Measurements from ENCODE around the gene PI4KA. TPM values are rescaled to one million over a fixed set of nuclear protein-coding genes. Genes with fewer than 3 reads are reported as not detected.

PI4KA gene
- total and polyA plus RNA-seq, 2 of the 13 experiments (the other 11 are each of a cell fraction or from before 2014, with no cell fraction given), result 27.4 to 56.4 TPM

DNA sequence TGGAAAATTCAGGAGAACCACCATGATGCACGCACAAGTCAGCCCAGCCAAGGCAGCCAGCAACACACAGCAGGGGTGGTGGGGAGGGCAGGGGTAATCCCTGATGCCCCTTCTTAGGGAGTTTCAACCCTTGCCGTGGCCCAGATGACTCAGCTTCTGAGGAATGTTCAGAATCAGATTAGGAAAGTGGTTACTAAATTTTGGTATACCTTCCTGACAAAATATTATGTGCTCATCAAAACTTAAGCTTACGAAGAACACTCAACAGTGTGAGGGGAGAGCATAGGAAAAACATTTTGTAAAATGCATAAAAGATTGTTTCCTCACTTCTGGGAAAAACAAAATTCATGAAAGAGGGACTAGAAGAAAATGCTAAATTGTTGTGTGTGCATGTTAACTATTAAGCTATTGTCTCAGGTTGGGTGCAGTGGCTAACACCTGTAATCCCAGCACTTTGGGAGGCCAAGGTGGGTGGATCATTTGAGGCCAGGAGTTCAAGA, 52.6 kb downstream of the PI4KA start:
- no peaks in the 10 kb centered on the region for H3K4me1 ChIP-seq (ENCODE audit: insufficient read depth, low read length)
- no peak for FAIRE-seq
- DNase-seq (ENCODE audit: low spot score), result no peak
- 89% methylated on average over 3 of the region's 3 CpGs for WGBS (ENCODE audit: low lambda C conversion rate)
- TF ChIP-seq MEIS1 (CRISPR knock-in tag; IDR thresholded peaks at IDR 0.05; ENCODE audit: borderline replicate concordance), result no peak
- CTCF ChIA-PET (ENCODE audit: low intra/inter-chr PET ratio, low total read pairs), result no interaction called here
- H3K27ac ChIP-seq (ENCODE audit: extremely low read length, insufficient read depth, low read length), result no peak overlapping the region
- H3K27me3 ChIP-seq (ENCODE audit: control insufficient read depth in 1 of 2, insufficient read depth in 2 of 2, low read length in 2 of 2), result no peaks in the 10 kb centered on the region
- H4K20me1 ChIP-seq (ENCODE audit: insufficient read depth, low read length), result no peaks in the 10 kb centered on the region
- no peak overlapping the region for H3K4me2 ChIP-seq (ENCODE audit: low read depth, low read length)
- POLR2A ChIA-PET, result no interaction called here
- no peak overlapping the region for H2AFZ ChIP-seq (ENCODE audit: low read length)
- no peak overlapping the region for H3K4me3 ChIP-seq (replicated peaks in 1 of 3; ENCODE audit: insufficient read depth in 1 of 3, low read depth in 2 of 3, low read length in 3 of 3)
- ATAC-seq, result no peak
- intact Hi-C loops (cut with micrococcal nuclease; ENCODE audit: unreplicated experiment) (no loop called here), in situ Hi-C loops (cut with HindIII; ENCODE audit: extremely low pct_ligation_motif_present, low pct_unique_long_range_greater_than_20kb) (no loop called here)
- BruUV-seq (replicated peaks), result no TSS peak
- H3K79me2 ChIP-seq (ENCODE audit: insufficient read depth, low read length), result no peaks in the 10 kb centered on the region
- no peaks in the 10 kb centered on the region for H3K9me3 ChIP-seq (ENCODE audit: low read length)
- H3K9ac ChIP-seq (ENCODE audit: insufficient read depth, low read depth, low read length), result no peak overlapping the region
- peaks cover 22 to 84% of the 10 kb centered on the region in 2 experiments; a peak in 4 of 5 replicates for H3K36me3 ChIP-seq (replicated peaks in 1 of 2; ENCODE audit: control insufficient read depth in 1 of 2, insufficient read depth in 2 of 2, low read length in 2 of 2)

DNA sequence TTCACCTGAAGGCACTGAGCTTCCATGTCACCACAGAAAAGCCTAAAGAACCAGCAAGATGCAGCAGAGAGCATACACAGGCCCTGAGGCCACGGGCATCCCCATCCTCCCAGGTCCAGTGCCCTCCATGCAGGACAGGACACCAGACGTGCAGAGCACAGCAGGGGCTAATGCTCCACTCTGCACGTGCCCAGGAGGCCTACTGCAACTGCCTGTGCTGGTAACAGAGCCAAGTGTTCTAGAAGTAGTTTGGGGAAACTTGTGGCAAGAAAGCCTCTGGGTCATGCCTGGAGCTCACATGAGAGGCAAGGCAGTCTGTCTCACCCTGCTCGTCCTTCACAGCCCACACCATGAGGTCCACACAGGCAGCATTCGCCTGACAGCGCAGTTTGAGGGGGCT, 54.0 kb downstream of the PI4KA start:
- FAIRE-seq (no peak), DNase-seq (ENCODE audit: low spot score) (no peak), ATAC-seq (peak; percentile 26; the same call in 2 of the 3 replicates)
- intact Hi-C loops (cut with micrococcal nuclease; ENCODE audit: unreplicated experiment) (loop anchor here (1.0 kb wide), 1 partner anchor 81 kb away; no protein-coding TSS in a partner anchor), in situ Hi-C loops (cut with HindIII; ENCODE audit: extremely low pct_ligation_motif_present, low pct_unique_long_range_greater_than_20kb) (no loop called here)
- no peaks in the 10 kb centered on the region for H3K79me2 ChIP-seq (ENCODE audit: insufficient read depth, low read length)
- H3K4me1 ChIP-seq (ENCODE audit: insufficient read depth, low read length), result no peaks in the 10 kb centered on the region
- H3K27ac ChIP-seq (ENCODE audit: extremely low read length, insufficient read depth, low read length), result no peak overlapping the region
- CTCF ChIA-PET (ENCODE audit: low intra/inter-chr PET ratio, low total read pairs), result interaction anchor here (1.7 kb wide), 1 partner anchor 81 kb away, joined by 12 read pairs; no protein-coding TSS in a partner anchor
- no peak overlapping the region for H2AFZ ChIP-seq (ENCODE audit: low read length)
- no peaks in the 10 kb centered on the region for H4K20me1 ChIP-seq (ENCODE audit: insufficient read depth, low read length)
- POLR2A ChIA-PET, result interaction anchor here (0.5 to 1.1 kb wide), 4 partner anchors 23 to 197 kb away, joined by 3 to 4 read pairs (median 3); partner anchors contain the start of gene THAP7
- 95% methylated on average over 3 of the region's 6 CpGs for WGBS (ENCODE audit: low lambda C conversion rate)
- no peaks in the 10 kb centered on the region for H3K9me3 ChIP-seq (ENCODE audit: low read length)
- no TSS peak for BruUV-seq (replicated peaks)
- H3K36me3 ChIP-seq (replicated peaks in 1 of 2; ENCODE audit: control insufficient read depth in 1 of 2, insufficient read depth in 2 of 2, low read length in 2 of 2), result peaks cover 20 to 78% of the 10 kb centered on the region in 2 experiments; a peak in 4 of 5 replicates
- no peak overlapping the region for H3K4me2 ChIP-seq (ENCODE audit: low read depth, low read length)
- no peak overlapping the region for H3K4me3 ChIP-seq (replicated peaks in 1 of 3; ENCODE audit: insufficient read depth in 1 of 3, low read depth in 2 of 3, low read length in 3 of 3)
- no peaks in the 10 kb centered on the region for H3K27me3 ChIP-seq (ENCODE audit: control insufficient read depth in 1 of 2, insufficient read depth in 2 of 2, low read length in 2 of 2)
- H3K9ac ChIP-seq (ENCODE audit: insufficient read depth, low read depth, low read length), result no peak overlapping the region
- TF ChIP-seq, protein P1, sequence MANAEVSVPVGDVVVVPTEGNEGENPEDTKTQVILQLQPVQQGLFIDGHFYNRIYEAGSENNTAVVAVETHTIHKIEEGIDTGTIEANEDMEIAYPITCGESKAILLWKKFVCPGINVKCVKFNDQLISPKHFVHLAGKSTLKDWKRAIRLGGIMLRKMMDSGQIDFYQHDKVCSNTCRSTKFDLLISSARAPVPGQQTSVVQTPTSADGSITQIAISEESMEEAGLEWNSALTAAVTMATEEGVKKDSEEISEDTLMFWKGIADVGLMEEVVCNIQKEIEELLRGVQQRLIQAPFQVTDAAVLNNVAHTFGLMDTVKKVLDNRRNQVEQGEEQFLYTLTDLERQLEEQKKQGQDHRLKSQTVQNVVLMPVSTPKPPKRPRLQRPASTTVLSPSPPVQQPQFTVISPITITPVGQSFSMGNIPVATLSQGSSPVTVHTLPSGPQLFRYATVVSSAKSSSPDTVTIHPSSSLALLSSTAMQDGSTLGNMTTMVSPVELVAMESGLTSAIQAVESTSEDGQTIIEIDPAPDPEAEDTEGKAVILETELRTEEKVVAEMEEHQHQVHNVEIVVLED (CRISPR knock-in tag; IDR thresholded peaks at IDR 0.05; ENCODE audit: borderline replicate concordance), result no peak

All from HepG2 (cell line).